A172 (cell line): Measurements from ENCODE around the gene KCNQ1OT1. TPM values are rescaled to one million over a fixed set of nuclear protein-coding genes. Genes with fewer than 3 reads are reported as not detected.

Experiments used
- DNase-seq: peaks from one replicate; pipeline ENCODE4 v3.0.0-alpha.2; 2015; ENCODE audit warnings: low spot score
- total RNA-seq: library from RNA; depleted of rRNA; stranded (reverse); fragments of >200 nt; shearing (Covaris generic); gene quantifications from 2 replicates; pipeline ENCODE4 v1.2.3, GENCODE V29; 2014; rRNA removed

Gene KCNQ1OT1
- 0.81 and 1.1 TPM in 2 replicates for total RNA-seq

- peak; percentile 88 for DNase-seq
Observed at GRCh38 chr11:2699531-2700414, at the start of gene KCNQ1OT1. Gene KCNQ1OT1 (minus strand): TSS chr11:2699994.

DNA sequence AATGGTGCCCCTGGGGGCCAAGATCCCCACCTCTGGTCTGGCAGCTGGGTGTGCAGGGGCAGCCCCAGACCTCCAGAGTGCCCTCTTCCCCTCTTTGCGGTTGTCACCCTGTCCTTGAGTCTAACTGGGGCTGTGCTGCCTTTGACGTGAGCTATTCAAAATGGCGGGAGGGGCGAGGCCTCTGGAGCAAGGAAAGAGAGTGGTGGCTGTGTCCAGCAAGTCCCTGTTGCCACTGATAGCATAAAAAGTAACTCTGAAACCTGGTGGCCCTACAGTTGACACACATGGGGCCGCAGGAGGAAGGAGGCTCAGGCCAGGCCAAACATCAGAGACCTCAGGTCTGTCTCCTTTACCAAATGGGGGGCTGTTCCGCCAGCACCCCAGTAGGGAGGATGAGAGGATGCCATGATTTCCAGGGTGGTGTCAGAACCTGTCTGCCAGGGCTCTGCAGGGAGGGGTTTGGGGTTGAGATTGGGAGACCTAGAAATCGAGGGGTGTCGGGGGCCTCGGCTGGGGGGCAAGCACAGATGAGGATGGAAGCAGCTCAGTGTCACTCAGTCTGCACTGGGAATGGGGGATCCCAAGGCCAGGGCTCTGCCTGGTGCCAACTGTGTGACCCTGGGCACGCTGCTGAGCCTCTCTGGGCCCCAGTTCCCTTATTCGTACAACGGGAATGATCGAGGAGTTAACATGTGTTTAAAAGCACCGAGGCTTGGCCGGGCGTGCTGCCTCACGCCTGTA, 49.2 kb upstream of the KCNQ1OT1 start:
- DNase-seq = no peak

- no peak for DNase-seq
Observed at GRCh38 chr11:2748061-2748813, 48.4 kb upstream of the KCNQ1OT1 start.

- DNase-seq = no peak
Observed at GRCh38 chr11:2747248-2748027, 47.6 kb upstream of the KCNQ1OT1 start.

DNA sequence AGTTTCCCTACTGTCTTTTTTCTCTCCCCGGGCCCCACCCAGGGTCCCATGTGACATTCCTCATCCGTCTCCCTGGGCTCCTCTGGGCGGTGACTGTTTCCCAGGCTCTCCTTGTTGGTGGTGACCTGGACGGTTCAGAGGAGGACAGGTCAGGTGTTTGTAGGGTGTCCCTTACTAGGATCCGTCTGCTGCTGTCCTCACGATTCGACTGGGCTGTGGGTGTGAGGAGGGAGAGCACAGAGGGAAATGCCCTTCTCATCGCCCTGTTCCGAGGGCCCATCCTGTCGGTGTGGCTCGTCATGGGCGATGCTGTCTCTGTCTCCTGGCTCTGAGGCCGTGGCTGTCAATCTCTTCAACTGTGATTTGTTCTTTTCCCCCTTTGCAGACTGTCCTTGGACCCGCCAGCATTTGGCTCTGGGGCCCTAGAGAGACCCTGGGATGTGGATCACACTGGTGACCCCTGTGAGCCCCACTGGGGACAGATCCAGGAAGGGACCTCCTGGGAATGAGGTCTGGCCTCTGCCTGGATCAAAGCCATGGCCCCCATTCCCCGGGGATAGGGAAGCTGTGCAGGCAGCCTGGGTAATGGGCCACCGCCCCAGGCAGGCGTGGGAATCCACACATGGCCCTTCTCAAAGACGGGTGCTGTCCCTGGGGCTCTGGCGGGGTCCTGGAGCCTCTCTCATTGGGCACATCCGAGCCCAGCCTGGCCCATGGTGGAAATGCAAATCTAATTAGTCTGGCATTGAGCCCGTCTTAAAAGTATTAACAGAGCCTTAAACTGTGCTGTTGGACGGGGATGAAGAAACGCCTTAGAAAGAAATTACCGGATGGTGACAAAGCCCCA, 46.8 kb upstream of the KCNQ1OT1 start:
- no peak for DNase-seq

DNA sequence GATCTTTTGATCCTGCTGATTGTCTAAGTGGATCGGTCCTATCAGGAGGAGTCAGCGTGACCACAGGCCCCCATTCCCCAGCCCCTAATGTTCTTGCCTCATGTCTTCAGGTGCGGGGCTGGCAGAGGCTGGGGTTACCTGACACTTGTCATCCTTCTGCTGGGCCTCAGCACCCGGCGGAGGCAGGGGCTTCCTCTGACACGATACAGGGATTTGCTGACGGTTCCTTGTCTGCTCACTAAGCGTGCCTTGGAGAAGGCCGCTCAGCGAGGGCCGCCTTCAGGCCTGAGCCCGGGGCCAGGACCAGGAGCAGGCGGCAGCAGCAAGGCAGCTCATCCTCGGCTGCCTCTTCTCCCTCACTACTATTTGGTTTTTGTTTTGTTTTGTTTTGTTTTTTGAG, 45.7 kb upstream of the KCNQ1OT1 start:
- no peak for DNase-seq

GRCh38 chr11:2744166-2744565, 44.4 kb upstream of the KCNQ1OT1 start:
- no peak for DNase-seq

GRCh38 chr11:2743427-2744110, 43.8 kb upstream of the KCNQ1OT1 start:
- DNase-seq = no peak

- DNase-seq = no peak
Observed at GRCh38 chr11:2742611-2743426, 43.0 kb upstream of the KCNQ1OT1 start.

- no peak for DNase-seq
Observed at GRCh38 chr11:2742201-2742600, 42.4 kb upstream of the KCNQ1OT1 start.

DNA sequence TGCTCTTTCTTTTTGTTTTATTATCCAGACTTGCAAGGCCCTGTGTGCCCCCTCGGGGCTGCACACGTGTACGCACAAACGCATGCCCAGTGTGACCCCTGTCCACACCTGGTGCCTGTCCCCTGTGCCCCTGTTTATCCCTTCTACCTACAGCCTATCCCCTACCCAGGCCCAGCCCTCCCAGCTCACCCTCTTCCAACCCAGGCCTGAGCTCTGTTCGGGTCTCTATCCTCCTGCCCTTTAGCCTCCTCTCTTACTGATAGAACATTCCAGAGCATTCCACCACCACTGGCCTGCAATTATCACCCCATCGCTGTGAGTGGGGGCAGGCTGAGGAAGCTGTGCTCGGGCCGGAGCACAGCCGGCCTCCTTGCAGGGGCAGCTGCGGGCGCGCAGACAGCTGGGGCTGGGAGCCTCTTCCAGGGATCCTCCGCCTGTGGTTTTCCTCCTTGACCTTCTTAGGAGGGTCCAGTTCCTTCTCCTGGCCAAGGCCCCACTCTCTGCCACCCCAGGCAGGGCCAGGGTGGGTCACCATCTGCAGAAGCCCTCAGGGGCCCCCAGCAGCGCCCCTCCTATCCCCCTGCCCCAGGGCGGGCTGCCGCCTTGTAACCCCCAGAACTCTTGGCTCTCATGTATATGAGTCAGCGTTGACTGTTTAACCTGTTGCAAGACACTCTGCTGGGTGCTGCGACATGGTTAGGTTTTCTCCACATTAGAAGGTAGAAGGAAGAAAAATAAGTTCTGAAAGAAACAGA, 41.8 kb upstream of the KCNQ1OT1 start:
- DNase-seq = peak; percentile 79

DNA sequence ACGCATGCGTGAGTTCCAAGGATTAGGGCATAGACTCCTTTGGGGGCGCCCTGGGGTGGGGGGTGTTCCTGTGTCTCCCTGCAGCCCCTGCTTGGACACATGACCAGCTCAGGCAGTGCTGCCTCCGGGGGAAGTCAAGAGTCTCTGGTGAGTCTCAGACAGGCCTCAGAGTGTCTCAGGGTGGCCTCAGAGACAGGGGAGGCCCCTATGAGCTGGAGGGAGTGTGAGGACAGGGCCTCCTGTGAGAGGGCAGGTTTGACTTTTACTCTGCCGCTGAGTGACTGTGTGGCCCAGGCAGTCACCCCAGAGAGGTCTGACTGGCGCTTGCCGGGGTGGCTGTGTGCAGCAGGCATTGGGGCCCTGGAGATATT, 41.2 kb upstream of the KCNQ1OT1 start:
- peak; percentile 6 for DNase-seq

DNA sequence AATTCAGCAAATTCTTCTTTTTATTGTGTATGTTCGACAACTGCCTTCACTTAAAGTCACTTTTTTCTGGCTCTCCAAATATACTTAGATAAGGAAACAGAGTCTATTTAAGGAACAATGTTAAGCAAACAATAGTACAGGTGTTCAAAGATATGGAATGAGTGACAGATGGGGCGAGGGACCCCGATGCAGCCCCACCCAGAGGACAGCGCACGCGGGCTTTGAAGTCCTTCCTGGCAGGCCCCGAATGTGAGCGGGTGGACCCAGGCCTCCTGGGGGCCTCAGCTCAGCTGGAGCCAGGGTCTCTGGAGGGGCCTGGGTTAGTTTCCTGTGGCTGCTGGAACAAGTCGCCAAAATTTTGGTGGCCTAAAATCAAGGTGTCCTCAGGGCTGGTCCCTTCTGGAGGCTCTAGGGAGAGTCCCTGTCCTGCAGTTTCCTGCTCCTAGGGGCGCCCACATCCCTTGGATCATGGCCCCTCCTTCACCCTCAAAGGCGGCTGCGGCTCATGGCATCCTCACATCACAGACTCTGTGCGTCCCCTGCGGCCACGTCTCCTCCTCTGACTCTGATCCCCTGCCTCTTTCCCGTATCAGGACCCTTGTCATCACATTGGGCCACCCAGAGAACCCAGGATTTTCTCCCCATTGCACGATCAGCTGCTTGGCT, 40.6 kb upstream of the KCNQ1OT1 start:
- DNase-seq = no peak

DNA sequence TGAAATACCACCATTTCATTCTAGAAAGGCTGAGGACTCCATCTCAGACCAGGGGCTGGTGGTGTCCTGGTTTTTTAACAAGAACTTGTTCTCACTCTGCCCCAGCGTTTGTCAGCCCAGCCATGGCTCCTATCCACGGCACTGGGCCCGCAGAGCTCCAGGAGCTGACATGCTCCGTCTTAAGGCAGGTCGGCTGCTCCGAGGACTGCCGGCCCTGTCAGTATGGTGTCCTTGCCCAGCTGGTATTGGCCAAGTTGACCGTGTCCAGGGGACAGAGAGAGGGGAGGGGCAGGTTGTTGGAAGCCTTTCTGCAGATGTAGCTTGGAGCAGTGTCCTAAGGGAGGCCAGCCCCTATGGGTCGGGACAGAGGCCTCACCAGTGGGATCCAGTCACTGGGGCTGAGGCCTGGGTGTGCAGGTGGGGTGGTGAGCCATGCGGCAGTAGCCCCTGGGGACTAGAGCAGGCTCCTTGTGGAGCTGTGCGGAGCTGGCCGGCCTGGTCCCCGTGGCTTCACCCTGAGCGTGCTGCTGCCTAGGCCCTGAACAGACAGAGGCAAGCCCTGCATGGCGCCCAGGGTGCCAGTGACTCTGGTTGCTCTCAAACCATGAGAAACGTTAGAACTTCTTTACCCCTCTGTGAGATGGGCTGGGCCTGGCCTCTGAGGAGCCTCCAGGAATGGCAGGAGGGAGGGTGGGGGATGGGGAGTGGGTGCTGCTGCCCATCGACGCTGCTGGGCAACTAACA, 39.9 kb upstream of the KCNQ1OT1 start:
- DNase-seq = no peak

DNA sequence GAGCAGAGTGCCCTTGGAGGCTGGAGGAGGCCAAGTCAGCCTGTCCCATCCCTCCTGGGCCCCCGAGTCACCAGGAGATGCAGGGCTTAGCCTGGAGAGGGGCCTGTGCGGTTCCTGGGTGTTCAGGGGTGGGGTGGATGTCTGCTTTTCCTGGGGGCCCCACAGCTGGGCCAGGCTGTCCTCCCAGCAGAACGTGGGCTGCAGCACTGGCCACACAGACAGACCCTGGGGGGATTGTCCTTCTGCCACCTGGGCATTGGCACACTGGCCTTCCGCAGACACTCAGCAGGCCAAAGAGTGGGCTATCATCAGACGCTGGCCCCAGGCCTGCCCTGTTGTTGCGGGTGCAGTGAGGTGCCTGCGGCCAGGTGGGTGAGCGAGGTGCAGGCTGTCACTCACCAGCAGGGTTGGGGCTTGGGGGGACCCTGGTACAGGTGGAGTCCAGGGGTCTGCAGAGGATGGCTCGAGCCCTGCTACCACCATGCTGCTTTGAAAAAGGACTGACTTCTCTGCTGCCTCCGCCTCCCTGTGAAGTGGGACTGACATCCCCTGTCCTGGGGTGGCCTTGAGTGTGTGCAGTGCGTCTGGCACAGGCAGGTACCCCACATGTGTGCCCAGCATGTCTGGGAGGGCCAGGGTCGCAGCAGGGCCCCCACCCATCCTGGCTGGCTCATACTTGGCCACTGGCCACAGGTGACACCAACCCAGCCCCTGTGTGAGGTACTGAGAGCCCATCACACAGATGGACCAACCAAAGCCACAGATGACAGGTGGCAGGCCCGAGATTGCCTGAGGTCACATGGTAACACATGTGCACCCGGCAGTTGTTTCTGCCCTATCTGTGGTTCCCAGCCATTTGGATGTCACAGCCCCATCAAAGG, 39.0 kb upstream of the KCNQ1OT1 start:
- no peak for DNase-seq

DNA sequence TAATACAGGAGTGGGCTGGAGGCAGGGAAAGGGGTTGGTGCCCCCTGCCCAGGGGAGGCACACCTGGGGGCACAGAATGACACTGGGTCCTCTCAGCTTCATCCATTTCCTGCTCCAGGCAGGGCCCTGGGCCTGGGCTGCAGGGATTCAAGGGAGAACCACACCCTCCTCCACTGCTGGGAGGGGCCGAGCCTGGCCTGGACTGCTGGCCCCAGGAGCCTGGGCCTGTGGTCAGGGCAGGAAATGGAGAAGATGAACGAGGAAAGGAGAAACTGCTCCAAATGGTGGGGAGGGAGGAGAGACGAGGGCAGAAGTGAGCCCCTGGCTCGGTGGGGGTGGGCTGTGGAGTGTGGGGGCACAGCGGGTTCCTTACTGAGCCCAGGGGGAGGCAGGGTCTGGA, 38.1 kb upstream of the KCNQ1OT1 start:
- DNase-seq = peak; percentile 67
